ENCODE measurements around the gene MED15.
"Not testable (repeated sequence)": the region's sequence is repeated elsewhere in the genome, so short reads cannot be mapped to it uniquely, and the experiment has no call there.

The MED15 gene

GRCh38 chr22:20585639-20586402, 78.4 kb downstream of the MED15 start:
- no peak for DNase-seq

DNA sequence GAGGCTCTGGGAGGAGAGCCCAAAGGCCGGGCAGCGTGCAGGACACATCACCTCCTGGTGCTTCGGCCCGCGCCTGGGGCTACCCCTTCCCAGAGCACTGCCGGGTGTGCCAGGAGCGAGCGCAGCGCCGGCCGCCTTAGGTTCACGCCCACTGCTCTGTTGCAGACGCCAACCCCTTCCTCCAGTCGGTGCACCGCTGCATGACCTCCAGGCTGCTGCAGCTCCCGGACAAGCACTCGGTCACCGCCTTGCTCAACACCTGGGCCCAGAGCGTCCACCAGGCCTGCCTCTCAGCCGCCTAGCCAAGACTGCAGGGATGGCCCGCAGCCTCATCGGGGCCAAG, 79.0 kb downstream of the MED15 start:
- DNase-seq, result no peak

DNA sequence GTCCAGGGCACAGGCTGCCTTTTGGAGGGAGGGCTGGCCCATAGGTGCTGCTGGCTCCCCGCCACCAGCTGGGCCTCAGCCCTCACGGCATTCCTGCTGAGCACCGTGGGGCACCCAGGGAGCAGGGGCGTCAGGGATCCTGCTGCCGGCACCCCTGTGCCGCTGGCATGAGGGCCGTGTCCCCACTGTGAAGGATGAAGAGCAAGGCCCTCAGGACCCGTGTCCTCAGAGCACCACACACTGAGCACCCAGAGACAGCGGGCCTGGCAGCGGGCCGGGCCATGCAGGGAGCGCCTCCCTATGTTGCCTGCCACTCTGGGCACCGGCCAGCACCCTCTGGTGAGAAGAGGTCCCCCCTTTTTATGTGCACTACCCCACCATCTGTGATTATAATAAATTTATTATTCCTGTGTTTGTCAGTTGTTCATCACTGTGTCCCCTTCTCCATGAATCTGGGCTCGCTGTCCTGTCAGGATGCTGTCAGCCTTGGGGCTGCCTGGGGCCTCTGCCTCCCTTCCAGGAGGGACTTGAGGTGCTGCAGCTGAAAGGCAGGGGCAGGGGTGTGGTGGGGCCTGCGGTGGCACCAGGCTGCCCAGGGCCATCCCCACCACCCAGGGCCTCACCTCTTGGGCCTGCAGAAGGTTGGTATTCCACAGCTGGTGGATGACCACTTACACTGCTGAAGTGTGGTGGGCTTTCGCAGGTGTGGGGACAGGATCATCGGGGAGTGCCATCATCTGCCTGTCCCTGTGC, 80.0 kb downstream of the MED15 start:
- DNase-seq, result no peak

- no peak for DNase-seq
These were observed 80.9 kb downstream of the MED15 start for GRCh38 chr22:20588092-20588842.

DNA sequence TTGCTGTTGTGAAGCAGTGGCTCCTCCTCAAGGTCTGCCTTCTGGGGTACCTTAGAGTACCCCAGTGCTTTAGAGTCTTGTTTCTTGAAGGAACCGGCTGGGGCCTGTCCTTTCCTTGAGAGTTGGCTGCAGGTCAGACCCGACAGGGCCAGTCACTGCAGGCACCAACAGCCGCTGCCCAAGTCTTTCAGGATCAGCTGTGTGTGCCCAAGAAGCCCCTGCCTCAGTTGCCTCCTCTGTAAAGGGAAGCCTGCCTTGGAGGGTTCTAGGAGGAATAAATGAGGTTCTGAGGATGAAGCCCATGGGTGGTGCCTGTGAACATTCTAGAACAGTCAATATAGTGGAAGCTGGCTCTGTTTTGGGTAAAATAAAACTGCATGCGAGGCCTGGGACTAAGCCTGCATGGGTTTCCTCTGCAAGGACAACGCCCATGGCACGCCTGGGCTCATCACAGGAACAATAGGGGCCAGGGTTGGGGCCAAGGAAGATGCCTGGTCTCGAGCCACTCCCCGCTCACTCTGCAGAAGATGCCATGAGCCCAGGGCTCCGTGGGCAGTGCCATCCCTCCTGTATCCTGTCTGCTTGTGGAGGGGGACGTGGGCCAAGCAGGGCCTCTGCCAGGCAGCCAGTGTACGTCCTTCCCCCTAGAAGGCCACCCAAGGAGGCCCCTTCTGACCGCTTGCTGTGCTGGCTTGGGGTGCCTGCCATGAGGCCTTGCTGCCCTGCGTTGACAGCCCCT, 81.6 kb downstream of the MED15 start:
- no peak for DNase-seq

- DNase-seq, result no peak
These were observed 82.4 kb downstream of the MED15 start for GRCh38 chr22:20589614-20590476.

DNA sequence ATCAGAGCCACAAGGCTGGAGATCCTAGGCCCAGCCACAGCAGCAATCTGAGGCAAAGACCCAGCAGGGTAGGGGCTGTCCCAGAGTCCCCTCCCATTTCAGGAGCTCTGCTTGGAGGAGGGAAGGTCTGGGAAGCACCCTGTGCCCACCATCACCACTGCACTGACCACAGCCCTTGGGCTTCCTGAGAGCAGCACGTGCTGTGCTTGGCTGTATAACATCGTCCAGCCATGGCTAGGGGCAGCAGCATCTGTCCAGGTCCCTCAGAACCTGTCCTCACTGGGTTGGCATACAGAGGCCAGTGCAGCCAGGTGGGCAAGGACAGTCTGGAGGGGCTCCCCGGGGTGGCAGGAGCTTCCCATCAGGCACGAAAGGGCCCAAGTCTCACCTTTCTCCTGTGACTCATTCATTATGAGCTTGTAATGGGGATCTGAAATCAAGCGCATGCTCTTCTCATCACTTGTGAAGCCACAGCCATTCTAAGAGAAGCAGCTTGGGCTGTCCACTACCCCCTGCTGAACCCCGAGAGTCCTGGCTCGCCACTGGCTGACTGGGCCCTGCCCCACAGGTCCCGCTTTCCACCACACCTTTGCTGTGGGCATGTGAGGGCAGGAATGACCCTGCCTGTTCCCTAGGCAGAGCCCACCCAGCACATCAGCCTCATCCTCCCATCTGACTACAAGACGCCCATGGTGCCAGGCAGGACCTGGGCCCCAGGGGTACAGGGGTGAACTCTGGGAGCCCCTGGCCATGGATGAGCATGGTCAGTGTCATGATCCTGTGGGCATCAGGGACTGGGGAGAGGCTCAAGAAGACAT, 83.3 kb downstream of the MED15 start:
- no peak for DNase-seq

GRCh38 chr22:20591295-20591645, 83.9 kb downstream of the MED15 start:
- DNase-seq, result no peak

GRCh38 chr22:20591660-20592310, 84.4 kb downstream of the MED15 start:
- DNase-seq, result no peak

- DNase-seq, result not testable (repeated sequence)
These were observed 86.6 kb downstream of the MED15 start for GRCh38 chr22:20594038-20594437.

DNA sequence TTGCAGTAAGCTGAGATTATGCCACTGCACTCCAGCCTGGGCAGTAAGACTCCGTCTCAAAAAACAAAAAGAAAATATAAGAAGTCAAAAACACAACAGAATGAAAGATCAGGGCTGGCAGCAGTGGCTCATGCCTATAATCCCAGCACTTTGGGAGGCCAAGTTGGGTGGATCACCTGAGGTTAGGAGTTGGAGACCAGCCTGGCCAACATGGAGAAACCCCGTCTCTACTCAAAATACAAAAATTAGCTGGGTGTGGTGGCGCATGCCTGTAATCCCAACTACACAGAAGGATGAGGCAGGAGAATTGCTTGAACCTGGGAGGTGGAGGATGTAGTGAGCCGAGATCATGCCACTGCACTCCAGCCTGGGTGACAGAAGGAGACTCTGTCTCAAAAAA, 87.1 kb downstream of the MED15 start:
- not testable (repeated sequence) for DNase-seq

- DNase-seq, result no peak
These were observed 88.1 kb downstream of the MED15 start for GRCh38 chr22:20595461-20595860.

- no peak for DNase-seq
These were observed 91.7 kb downstream of the MED15 start for GRCh38 chr22:20599117-20599516.

DNA sequence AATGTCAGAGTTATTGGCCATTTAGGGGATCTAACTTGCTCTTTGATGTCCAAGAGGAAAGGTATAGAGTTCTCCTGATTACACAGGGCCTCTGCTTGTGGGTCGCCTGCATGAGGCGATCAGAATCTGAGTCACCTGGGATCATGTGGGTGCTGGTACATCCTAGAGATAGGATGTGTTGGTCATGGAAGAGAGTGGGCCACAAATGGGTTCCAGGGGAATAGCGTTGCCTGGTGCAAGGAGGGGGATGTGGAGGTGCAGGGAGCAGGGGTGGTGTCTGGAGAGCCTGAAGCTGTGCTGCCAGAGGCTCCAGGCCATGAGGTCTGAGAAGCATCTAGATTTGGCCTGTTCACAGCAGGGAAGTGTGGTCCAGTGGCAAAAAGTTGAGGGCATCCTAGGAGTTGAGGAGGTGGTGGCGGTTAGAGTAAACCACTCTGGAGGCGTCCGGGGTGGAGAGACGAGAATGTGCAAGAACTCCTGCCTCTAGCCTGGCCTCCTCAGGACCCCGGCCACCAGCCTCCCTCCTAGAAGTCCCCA, 92.8 kb downstream of the MED15 start:
- DNase-seq, result no peak

GRCh38 chr22:20601308-20601707, 93.9 kb downstream of the MED15 start:
- DNase-seq, result no peak

GRCh38 chr22:20602609-20603164, 95.3 kb downstream of the MED15 start:
- no peak for DNase-seq

GRCh38 chr22:20604092-20604747, 96.8 kb downstream of the MED15 start:
- DNase-seq, result no peak

GRCh38 chr22:20604776-20605221, 97.4 kb downstream of the MED15 start:
- DNase-seq, result no peak

DNA sequence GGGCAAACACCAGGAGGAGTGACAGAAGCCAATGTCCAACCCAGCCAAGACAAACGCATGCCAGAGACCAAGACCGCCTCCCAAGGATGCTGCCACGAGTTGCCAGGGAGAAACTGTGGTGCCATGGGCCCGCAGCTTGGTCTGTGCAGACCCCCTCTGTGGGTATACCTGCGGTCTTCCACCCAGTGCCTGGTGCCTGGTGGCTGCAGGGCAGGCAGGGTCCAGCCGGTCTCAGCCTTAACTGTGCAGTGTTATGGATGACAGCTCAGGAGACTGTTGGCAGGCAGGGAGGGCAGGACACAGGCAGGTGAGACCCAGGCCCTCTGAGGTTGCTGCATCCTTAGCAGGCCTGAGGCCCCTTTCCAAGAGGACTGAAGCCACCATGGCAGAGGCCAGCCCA, 97.9 kb downstream of the MED15 start:
- DNase-seq, result no peak
